ENCODE measurements around the gene MPND.
A peak's percentile ranks its signal among the peaks of the same experiment; 100 is the strongest.
"Not testable (repeated sequence)": the region's sequence is repeated elsewhere in the genome, so short reads cannot be mapped to it uniquely, and the experiment has no call there.

The MPND gene

DNA sequence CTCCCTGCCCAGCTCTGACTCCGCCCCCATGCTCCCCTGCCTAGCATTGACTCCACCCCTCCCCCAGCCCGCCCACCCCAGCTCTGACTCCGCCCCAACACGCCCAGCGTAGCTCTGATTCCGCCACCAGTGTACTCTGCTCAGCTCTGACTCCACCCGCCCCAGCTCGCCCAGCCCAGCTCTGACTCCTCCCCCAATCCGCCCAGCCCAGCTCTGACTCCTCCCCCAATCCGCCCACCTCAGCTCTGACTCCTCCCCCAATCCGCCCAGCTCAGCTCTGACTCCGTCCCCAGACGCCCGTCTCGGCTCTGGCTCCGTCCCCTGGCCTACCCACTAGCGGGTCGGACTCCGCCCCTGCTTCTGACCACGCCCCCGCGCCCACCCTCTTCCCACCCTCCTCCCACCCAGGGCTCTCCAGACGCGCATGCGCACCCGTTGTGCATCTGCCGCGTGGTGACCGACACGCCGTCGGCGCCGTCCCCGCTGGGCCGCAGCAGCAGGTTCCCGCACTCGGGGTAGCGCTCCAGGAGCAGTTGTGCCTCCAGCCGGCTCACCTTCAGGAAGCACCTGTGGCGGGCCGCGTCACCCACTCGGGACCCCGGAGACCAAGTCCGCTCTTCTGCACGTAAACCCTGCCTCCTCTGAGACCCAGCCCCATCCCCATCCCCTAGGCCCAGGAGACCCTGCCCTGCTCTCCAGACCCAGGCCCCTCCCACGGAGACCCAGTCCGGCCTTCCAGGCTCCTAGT lies 14.9 kb upstream of the MPND start:
- no peak for TF ChIP-seq ZFX (IDR thresholded peaks at IDR 0.05)
- TF ChIP-seq, protein P1, sequence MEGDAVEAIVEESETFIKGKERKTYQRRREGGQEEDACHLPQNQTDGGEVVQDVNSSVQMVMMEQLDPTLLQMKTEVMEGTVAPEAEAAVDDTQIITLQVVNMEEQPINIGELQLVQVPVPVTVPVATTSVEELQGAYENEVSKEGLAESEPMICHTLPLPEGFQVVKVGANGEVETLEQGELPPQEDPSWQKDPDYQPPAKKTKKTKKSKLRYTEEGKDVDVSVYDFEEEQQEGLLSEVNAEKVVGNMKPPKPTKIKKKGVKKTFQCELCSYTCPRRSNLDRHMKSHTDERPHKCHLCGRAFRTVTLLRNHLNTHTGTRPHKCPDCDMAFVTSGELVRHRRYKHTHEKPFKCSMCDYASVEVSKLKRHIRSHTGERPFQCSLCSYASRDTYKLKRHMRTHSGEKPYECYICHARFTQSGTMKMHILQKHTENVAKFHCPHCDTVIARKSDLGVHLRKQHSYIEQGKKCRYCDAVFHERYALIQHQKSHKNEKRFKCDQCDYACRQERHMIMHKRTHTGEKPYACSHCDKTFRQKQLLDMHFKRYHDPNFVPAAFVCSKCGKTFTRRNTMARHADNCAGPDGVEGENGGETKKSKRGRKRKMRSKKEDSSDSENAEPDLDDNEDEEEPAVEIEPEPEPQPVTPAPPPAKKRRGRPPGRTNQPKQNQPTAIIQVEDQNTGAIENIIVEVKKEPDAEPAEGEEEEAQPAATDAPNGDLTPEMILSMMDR (conservative IDR thresholded peaks at IDR 0.05) = no peak
- H3K27ac ChIP-seq = no peak overlapping the region

DNA sequence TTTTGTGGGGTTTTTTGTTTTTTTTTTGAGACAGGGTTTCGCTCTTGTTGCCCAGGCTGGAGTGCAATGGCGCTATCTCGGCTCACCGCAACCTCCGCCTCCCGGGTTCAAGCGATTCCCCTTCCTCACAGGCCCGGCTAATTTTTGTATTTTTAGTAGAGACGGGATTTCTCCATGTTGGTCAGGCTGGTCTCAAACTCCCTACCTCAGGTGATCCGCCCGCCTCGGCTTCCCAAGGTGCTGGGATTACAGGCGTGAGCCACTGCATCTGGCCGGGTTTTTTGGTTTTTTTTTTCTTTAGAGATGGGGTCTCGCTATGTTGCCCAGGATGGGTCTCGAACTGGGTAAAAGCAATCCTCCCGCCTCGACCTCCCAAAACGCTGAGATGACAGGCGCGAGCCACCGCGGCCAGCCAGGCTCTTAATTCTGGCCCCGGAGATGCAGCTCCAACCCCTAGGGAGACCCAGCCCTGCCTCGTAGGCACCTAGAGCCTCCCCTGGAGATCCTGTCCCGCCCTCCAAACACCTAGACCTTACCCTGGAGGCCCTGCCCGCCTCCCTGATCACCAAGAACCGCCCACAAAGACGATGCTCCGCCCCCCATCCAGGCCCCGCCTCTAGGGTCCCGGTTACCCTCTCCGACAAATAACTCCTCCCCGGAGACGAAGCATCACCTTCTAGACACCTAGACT lies 14.2 kb upstream of the MPND start:
- H3K27ac ChIP-seq = not testable (repeated sequence)

DNA sequence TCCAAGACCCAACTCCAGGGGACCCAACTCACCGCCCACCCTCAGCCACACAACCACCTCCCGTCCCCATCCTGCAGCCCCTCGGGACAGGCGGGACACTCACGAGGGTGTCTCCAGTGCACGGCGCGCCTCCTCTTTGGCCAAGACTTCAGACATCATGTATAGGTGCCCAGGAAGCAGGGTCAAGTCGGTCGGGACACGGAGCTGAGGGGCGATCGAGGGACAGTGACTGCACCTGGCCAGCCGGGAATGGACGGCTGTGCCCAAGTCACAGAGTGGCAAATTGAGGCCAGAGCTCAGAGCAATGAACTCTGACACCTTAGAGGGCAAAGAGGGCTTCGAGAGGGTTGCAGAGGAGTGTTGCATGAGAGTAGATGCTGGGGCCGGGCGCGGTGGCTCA lies 13.5 kb upstream of the MPND start:
- no peak overlapping the region for H3K27ac ChIP-seq
- TF ChIP-seq, protein P1 (conservative IDR thresholded peaks at IDR 0.05) = no peak
- no peak for TF ChIP-seq ZFX (IDR thresholded peaks at IDR 0.05)

DNA sequence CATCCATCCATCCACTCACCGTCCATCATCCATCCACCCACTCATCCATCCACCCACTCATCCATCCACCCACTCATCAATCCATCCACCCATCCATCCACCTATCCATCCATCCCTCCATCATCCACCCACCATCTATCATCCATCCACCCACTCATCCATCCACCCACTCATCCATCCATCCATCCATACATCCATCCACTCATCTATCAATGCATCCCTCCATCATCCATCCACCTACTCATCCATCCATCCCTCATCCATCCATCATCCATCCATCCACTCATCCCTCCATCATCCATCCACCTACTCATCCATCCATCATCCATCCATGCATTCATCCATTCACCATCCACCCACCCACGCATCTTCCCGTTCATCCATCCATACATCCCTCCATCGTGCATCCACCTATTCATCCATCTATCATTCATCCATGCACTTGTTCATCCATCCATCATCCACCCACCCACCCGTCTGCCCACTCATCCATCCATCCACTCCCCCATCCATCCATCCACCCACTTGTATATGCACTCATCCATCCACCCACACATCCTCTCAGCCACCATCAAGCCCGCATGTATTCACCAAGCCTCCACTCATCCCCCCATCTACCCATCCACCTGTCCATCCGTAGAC lies 8.3 kb upstream of the MPND start:
- TF ChIP-seq ZFX (IDR thresholded peaks at IDR 0.05) = no peak
- TF ChIP-seq, protein P1 (conservative IDR thresholded peaks at IDR 0.05) = no peak
- H3K27ac ChIP-seq = no peak overlapping the region

DNA sequence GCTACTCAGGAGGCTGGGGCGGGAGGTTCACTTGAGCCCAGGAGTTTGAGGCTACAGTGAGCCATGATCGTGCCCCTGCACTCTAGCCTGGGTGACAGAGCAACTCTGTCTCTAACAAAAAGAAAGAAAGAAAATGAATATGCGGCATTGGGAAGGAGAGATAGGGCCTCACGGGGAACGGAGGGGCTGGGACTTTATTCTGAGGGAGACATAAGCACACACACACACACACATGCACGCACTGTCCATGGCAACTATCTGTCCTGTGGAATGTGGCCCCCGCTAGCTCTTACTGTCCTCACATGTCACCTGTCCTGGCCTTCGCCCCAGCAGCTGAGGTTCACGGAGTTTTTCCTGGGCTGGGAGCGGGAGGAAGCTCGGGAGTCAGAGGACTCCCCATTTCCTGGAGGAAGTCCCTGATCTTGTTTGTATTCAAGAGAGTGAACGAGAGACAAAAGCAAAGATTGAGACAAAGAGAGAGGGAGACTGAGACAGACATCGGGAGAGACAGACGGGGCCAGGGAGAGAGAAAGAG lies 5.4 kb upstream of the MPND start:
- TF ChIP-seq, protein P1 (conservative IDR thresholded peaks at IDR 0.05) = no peak
- no peak for TF ChIP-seq ZFX (IDR thresholded peaks at IDR 0.05)
- peak overlapping the region; percentile 70 for H3K27ac ChIP-seq

DNA sequence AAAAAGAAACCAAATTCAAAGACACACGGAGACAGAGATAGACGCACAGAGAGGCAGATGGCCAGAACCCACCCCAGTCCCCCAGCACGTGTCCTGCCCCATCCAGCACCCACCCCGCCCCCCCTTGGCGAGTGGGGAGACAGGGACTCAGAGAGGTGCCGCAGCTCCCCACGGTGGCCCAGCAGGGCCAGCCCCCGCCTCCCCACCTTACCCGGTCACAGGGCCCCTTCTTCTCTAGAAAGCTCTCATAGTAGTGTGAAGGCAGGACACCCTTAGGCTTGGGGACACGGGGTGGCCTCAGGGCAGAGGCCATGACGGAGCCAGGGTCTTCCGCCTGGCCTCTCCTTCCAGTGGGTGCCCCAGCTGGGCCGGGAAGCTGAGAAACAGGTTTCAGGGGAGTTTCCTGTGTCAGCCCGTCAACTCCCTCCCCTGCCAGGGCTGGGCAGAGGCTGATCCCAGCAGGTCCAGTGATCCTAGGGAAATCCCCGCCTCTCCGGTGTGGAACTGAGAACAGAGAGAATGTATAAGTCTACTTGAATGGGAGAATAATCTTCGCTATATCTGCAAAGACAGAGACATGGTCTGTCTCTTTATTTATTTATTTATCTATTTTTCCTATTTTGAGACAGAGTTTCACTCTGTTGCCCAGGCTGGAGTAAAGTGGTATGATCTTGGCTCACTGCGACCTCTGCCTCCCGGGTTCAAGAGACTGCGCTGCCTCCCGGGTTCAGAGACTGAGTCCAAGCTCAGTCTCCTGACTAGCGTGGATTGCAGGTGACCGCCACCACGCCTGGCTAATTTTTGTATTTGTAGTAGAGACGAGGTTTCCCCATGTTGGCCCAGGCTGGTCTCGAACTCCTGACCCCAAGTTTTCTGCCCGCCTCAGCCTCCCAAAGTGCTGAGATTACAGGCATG lies 4.7 kb upstream of the MPND start, which contains the start of gene STAP2:
Gene STAP2 (minus strand): TSS at position 387 of the 915 bp plus-strand sequence. CDS start 74 bp downstream, at position 313.
- no peak for TF ChIP-seq ZFX (IDR thresholded peaks at IDR 0.05)
- TF ChIP-seq, protein P1 (conservative IDR thresholded peaks at IDR 0.05) = no peak

DNA sequence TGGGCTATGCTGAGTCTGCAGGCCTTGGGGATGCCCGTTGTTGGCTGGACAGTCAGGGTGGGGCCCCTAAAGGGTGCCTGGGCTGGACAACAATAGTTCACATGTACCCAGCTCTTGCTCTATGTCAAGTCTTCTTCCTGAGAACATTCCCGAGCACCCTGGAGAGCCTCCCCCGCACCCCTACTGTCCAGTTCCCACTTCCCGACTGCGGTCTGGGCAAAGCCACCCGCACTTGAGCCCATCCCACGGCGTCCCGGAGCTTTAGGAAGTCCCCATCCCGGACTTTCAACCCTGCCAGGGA lies 1.1 kb upstream of the MPND start:
- peak overlapping the region; percentile 76 for H3K27ac ChIP-seq
- TF ChIP-seq ZFX (IDR thresholded peaks at IDR 0.05) = no peak
- TF ChIP-seq, protein P1 (conservative IDR thresholded peaks at IDR 0.05) = no peak

More for the DNA sequence above, 4.7 kb upstream of the MPND start, which contains the start of gene STAP2:
- H3K27ac ChIP-seq = peak within 1 kb of the TSS; percentile 70
